HG02938 (cell line): ENCODE data around the gene GLI3.

Experiments
- ATAC-seq: cut with Tn5 transposase; IDR thresholded peaks from one replicate; pipeline ENCODE4 v1.9.1; 2021; ENCODE audit warnings: mild to moderate bottlenecking, moderate library complexity; ENCODE audit not compliant: unreplicated experiment

The GLI3 gene

GRCh38 chr7:41938371-41938770 is 298.6 kb downstream of the GLI3 start:
- ATAC-seq: no peak

DNA sequence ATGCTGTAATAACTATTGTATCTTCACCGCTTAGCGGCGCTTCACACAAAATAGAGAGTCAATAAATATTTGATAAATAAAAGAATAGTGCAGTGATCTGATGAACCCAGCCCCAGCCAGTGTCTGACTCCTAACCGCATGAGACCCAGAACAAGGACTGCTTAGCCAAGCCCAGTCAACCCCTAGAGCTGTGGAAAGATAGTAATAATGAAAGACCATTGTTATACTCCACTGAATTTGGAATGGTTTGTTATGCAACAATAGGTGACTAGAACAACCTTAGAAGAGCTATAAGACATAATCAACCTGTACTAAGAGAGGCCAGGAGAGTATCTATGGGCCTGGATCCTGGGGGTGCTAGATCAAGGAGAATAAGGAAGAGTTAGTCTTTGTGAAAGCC is 303.6 kb downstream of the GLI3 start:
- ATAC-seq: no peak

DNA sequence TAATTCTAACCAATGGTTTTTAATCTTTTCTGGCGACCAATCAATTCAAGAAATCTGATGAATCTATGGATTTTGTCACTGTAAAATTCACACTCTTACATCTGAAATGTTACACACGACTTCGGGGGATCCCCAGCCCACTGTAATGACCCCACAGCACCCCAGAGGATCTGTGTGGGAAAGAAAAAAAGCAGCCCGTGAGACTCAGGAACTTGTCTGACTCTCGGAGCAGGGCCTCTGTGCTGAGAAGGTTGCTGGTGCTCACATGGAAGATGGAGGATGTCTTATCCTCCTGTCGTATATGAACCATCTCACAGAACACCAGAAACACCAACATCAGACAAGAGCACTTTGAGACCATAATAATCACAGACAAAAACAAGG is 305.8 kb downstream of the GLI3 start:
- no peak for ATAC-seq

DNA sequence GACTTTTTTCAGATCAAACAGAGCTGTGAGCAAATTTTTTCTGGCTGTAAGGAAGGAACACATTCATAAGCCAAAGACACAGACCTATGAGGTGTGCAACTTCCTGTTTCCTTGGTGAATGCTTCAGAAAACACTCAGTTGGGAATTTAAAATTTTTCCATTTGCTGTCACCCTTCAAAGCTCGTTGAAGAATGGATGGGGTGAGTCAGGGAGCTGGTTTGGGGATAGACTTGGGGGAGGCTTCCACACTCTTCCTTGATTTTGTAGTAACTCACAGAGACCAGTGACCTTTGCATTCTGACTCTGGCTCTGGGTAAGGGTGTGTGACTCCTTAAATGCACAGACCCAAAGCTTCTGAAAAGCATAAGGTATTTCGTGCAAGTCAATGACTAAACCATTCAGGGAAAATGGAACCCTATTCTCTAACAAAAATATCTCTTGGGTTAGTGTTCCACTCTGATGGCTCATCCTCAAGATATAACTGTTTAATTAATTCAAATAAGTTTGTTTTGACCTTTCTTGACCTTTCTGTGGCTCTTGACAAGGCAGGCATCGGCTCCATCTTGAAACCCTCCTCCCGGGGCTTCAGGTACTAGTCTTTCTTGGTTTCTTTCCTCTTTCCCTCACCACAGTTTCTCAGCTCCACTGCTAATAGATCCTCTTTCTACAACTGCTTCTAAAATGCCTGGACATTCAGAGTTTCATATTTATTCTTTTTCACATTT is 306.3 kb downstream of the GLI3 start:
- no peak for ATAC-seq

DNA sequence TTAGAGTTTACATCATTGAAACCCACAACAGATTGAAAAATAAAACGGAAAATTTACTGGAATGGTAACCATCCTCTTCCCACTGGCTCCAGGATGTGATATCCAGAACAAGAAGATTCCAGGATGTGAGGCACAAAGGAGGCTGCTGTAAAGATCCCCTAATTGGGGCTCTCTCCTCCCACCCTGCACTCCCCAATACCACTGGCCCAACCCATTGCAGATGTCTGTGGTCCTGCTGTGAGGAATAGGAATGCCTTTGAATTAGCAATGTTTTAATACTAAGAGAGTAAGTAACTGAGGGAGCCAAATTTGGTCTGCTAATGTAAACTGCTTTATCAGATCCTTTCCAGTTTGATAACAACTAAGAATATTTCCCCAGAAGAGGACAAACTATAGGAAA is 308.2 kb downstream of the GLI3 start:
- no peak for ATAC-seq

DNA sequence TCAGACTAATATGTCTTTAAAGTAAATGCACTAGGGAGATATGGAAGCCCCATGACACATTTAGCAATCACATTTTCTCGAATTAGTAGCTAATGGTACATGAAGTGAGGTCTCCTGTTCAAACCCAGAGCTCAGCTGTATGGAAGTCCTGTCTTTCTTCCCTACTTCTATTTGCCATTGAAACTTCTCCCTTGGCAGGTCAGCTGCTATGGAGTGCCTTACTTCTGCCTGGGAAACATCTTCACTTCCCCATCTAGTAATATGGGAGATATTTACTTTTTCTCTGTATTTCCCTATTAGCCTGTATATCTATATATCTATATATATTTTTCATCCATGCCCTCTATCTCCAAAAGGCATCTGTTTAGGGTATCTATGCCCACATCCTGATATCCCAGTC is 308.8 kb downstream of the GLI3 start:
- no peak for ATAC-seq

DNA sequence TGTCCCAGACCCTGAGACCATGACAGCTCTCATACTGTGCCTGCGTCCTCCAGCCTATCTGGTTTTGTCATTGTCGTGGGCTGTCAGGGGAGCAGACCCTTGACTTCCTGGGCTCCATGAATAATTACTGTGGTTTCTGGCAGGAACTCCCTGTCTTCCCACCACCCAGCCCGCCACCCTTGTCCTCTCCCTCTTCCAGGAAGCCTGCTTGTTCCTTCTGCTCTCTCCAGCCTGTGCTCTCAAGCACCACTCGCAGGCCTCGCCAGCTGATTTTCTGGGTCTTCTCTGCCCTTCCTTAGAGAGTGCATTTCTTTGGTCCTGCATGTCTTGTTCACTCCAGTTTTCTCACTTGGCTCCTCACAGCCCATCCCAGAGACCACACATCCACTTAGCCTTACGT is 309.6 kb downstream of the GLI3 start:
- no peak for ATAC-seq

DNA sequence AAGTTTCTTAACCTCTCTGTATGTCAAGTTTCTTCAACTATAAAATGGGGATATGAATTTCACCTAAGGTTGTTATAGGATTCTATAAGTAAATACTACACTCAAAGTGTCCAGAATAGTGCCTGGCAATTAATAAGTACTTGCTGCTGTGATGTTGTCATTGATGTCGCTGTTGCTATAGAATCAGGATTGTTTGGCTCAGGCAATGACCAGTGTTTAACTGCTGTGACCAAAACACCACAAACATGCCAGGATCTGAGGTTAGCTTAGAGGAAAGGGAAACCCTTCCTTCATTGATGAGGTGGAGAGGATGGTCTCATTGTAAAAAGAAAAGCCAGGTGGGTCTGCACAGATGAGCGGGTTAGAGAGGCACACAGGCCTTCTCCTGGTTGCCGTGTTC is 311.1 kb downstream of the GLI3 start:
- ATAC-seq: no peak

- no peak for ATAC-seq
Measured at GRCh38 chr7:41924796-41925195, 312.2 kb downstream of the GLI3 start.

GRCh38 chr7:41922373-41922772 is 314.6 kb downstream of the GLI3 start:
- no peak for ATAC-seq

- no peak for ATAC-seq
Measured at GRCh38 chr7:41921453-41921981, 315.5 kb downstream of the GLI3 start.

- ATAC-seq: no peak
Measured at GRCh38 chr7:41918597-41918996, 318.4 kb downstream of the GLI3 start.

- ATAC-seq: no peak
Measured at GRCh38 chr7:41916450-41916927, 320.5 kb downstream of the GLI3 start.

- no peak for ATAC-seq
Measured at GRCh38 chr7:41915871-41916270, 321.1 kb downstream of the GLI3 start.

DNA sequence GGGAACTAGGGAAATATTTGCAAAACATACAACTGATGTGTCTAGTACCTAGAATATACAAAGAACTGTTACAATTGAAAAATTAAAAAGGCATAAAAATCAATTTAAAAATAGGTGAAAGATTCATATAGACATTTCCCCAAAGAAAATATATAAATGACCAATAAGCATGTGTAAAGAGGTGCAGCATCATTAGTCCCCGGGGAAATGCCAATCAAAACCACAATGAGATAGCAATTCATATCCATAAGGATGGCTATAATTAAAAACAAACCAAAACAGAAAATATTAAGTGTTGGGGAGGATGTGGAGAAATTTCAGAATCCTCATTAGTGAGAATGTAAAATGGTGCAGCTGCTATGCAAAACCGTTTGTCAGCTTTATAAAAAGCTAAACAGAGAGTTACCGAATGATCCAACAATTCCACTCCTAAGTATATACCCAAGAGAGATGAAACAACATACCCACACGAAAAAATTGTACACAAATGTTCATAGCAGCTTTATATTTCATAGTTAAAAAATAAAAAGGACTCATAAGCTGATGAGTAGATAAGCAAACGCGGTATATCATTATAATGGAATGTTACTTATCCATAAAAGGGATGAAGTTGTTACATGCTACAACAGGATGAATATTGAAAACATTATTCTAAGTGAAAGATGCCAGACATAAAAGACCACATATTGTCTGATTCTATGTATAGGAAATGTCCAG is 324.0 kb downstream of the GLI3 start:
- no peak for ATAC-seq

- no peak for ATAC-seq
Measured at GRCh38 chr7:41912426-41912825, 324.6 kb downstream of the GLI3 start.

GRCh38 chr7:41911792-41912191 is 325.2 kb downstream of the GLI3 start:
- ATAC-seq: no peak
